Endothelial cell of umbilical vein (primary cell): ENCODE data around the gene DMRTB1. TPM values are rescaled to one million over a fixed set of nuclear protein-coding genes. Genes with fewer than 3 reads are reported as not detected.

Experiments
- BruUV-seq: library from RNA; stranded (reverse); fragments of 400-500 nt; replicated peaks from 2 replicates; lab custom pipeline; 2021; lab: Mats Ljungman, UMichigan
- CTCF ChIA-PET: fragments of 300-600, 350-600 bp; sonication (Branson Sonifier 250); formaldehyde crosslinking; loops from one replicate; lab custom pipeline; 2021; ENCODE audit warnings: antibody characterized with exemption, inconsistent platforms; lab: Charles Lee
- POLR2A ChIA-PET: fragments of 300-600, 350-600 bp; sonication (Branson Sonifier 250); formaldehyde crosslinking; loops from one replicate; lab custom pipeline; 2021; ENCODE audit warnings: antibody characterized with exemption, inconsistent platforms; lab: Charles Lee
- DNase-seq: peaks from one replicate; pipeline ENCODE4 v3.0.0-alpha.2; 2011; ENCODE audit warnings: low read depth, low spot score
- FAIRE-seq: peaks from 2 replicates; lab custom pipeline; 2011; peaks lifted over from hg19 to GRCh38; lab: Jason Lieb, UNC
- H2AFZ ChIP-seq: 2 replicates; pipeline ENCODE4 v1.6.0; 2012; ENCODE audit warnings: low read depth, low read length, control low read depth, inconsistent platforms
- H3K27ac ChIP-seq: 2 replicates; pipeline ENCODE4 v1.5.1; 2011; ENCODE audit warnings: low read depth, mild to moderate bottlenecking, control low read depth, low read length, moderate library complexity; ENCODE audit not compliant: insufficient read depth
- H3K27me3 ChIP-seq, 2 experiments: 2 replicates each; pipeline versions ENCODE4 v1.6.0 to v1.6.1; 2011; ENCODE audit warnings: low read length in 2 of 2, mixed read lengths in 1 of 2; ENCODE audit not compliant: control insufficient read depth in 2 of 2, insufficient read depth in 2 of 2
- H3K36me3 ChIP-seq, 2 experiments: 2 replicates in 1 of 2; 3 replicates in 1 of 2; pipeline ENCODE4 v1.5.1; 2011; ENCODE audit warnings: low read length in 2 of 2, mild to moderate bottlenecking in 1 of 2, moderate library complexity in 1 of 2; ENCODE audit not compliant: control insufficient read depth in 2 of 2, insufficient read depth in 2 of 2; ENCODE audit errors: extremely low read depth in 1 of 2
- H3K4me1 ChIP-seq: 3 replicates; pipeline ENCODE4 v1.5.1; 2011; ENCODE audit warnings: mild to moderate bottlenecking, low read length; ENCODE audit not compliant: control insufficient read depth, insufficient read depth; ENCODE audit errors: extremely low read depth
- H3K4me2 ChIP-seq: 2 replicates; pipeline ENCODE4 v1.6.1; 2011; ENCODE audit warnings: low read length, control low read depth, mixed read lengths; ENCODE audit not compliant: insufficient read depth
- H3K4me3 ChIP-seq, 3 experiments: fragments of 200-600 bp in 1 of 3; sonication (generic), shearing (Covaris generic) in 1 of 3; replicated peaks in 1 of 3; 2 replicates each; pipeline ENCODE4 v1.5.1; 2011 to 2016; ENCODE audit warnings: control low read depth in 3 of 3, low read length in 3 of 3, mild to moderate bottlenecking in 2 of 3, inconsistent platforms in 1 of 3, low read depth in 1 of 3, moderate library complexity in 1 of 3; ENCODE audit not compliant: insufficient read depth in 1 of 3
- H3K79me2 ChIP-seq: 2 replicates; pipeline ENCODE4 v1.6.0; 2012; ENCODE audit warnings: low read length, inconsistent platforms; ENCODE audit not compliant: control insufficient read depth, insufficient read depth
- H3K9ac ChIP-seq: replicated peaks from 2 replicates; pipeline ENCODE3; 2011; ENCODE audit warnings: low read length, control low read depth; ENCODE audit not compliant: insufficient read depth; ENCODE audit errors: extremely low read depth
- H3K9me1 ChIP-seq: replicated peaks from 3 replicates; pipeline ENCODE4 v1.6.0; 2011; ENCODE audit warnings: mild to moderate bottlenecking, low read length; ENCODE audit not compliant: control insufficient read depth, insufficient read depth; ENCODE audit errors: extremely low read depth
- H3K9me3 ChIP-seq: replicated peaks from 2 replicates; pipeline ENCODE4 v1.5.1; 2012; ENCODE audit warnings: low read length, inconsistent platforms; ENCODE audit not compliant: control insufficient read depth, insufficient read depth
- H4K20me1 ChIP-seq: replicated peaks from 2 replicates; pipeline ENCODE3; 2011; ENCODE audit warnings: mild to moderate bottlenecking, low read length; ENCODE audit not compliant: control insufficient read depth, insufficient read depth; ENCODE audit errors: extremely low read depth
- EZH2 ChIP-seq: IDR thresholded peaks from 2 replicates; pipeline ENCODE4 v1.6.1; 2012; ENCODE audit warnings: borderline replicate concordance, low read depth, mild to moderate bottlenecking, moderate library complexity, low read length, inconsistent platforms; ENCODE audit not compliant: severe bottlenecking
- FOS ChIP-seq: IDR thresholded peaks from 2 replicates; pipeline ENCODE4 v1.6.1; 2011; ENCODE audit warnings: mild to moderate bottlenecking, low read length, moderate library complexity, borderline replicate concordance; ENCODE audit not compliant: insufficient read depth
- GATA2 ChIP-seq: IDR thresholded peaks from 2 replicates; pipeline ENCODE4 v1.7.0; 2011; ENCODE audit warnings: low read depth, mild to moderate bottlenecking, moderate library complexity, mixed read lengths, low read length; ENCODE audit not compliant: insufficient read length, insufficient read depth
- JUN ChIP-seq: IDR thresholded peaks from 2 replicates; pipeline ENCODE4 v1.6.1; 2011; ENCODE audit warnings: borderline replicate concordance, low read depth; ENCODE audit not compliant: insufficient read length, insufficient read depth
- MAX ChIP-seq: IDR thresholded peaks from 2 replicates; pipeline ENCODE4 v1.6.1; 2011; ENCODE audit not compliant: insufficient read depth, insufficient read length
- MYC ChIP-seq: IDR thresholded peaks from one replicate; pipeline ENCODE4 v1.6.1; 2011; ENCODE audit warnings: mild to moderate bottlenecking, low read depth, low read length
- POLR2A ChIP-seq: IDR thresholded peaks from 2 replicates; pipeline ENCODE4 v1.6.1; 2012; ENCODE audit warnings: low read depth, mild to moderate bottlenecking, control low read depth, low read length
- POLR2AphosphoS5 ChIP-seq: IDR thresholded peaks from 2 replicates; pipeline ENCODE4 v1.6.1; 2012; ENCODE audit warnings: low read depth, mild to moderate bottlenecking, control low read depth, low read length, moderate library complexity; ENCODE audit not compliant: insufficient read depth
- dilution Hi-C: fragments of 300-500 bp; cut with MboI; formaldehyde crosslinking; loops from one replicate; pipeline ENCODE4 v1.15.0; 2019; ENCODE audit warnings: low sequenced_read_pairs; ENCODE audit not compliant: extremely low pct_ligation_motif_present
- intact Hi-C: fragments of 100-400 bp; cut with micrococcal nuclease; formaldehyde crosslinking; loops from one replicate; pipeline ENCODE4 v1.10.0; 2022
- polyA plus RNA-seq, 4 experiments: library from polyadenylated mRNA; depleted of rRNA in 3 of 4; stranded (reverse) in 3 of 4; unstranded in 1 of 4; fragments of >200 nt; gene quantifications; 2 replicates each; pipeline versions ENCODE4 v1.2.1 to v1.2.3, GENCODE V29; 2011 to 2012; ENCODE audit warnings: missing spikeins in 1 of 4
- total RNA-seq: library from RNA; stranded (reverse); gene quantifications from 2 replicates; pipeline ENCODE4 v1.2.3, GENCODE V29; 2021
- TF ChIP-seq, protein P1 (sequence below), 2 donors: IDR thresholded peaks; 1 replicate in 1 of 2; 2 replicates in 1 of 2; pipeline ENCODE4 v1.5.1; 2011; ENCODE audit warnings: low read length in 2 of 2, mild to moderate bottlenecking in 2 of 2, moderate library complexity in 2 of 2, control low read depth in 1 of 2, inconsistent platforms in 1 of 2, low read depth in 1 of 2; ENCODE audit not compliant: insufficient read depth in 1 of 2; ENCODE audit errors: extremely low read depth in 1 of 2

Gene DMRTB1
- total and polyA plus RNA-seq, 2 donors (not counting 3 experiments of a cell fraction or from before 2014, with no cell fraction given), result not detected

- POLR2A ChIA-PET, result no interaction called here
- H3K36me3 ChIP-seq, result no peaks in the 10 kb centered on the region
- H3K27ac ChIP-seq, result no peak overlapping the region
- no peak overlapping the region for H3K4me3 ChIP-seq
- no TSS peak for BruUV-seq
- H3K4me2 ChIP-seq, result no peak overlapping the region
- CTCF ChIA-PET, result no interaction called here
- peaks cover 0 to 4% of the 10 kb centered on the region in 2 experiments for H3K27me3 ChIP-seq
- no peaks in the 10 kb centered on the region for H3K4me1 ChIP-seq
- DNase-seq (no peak), FAIRE-seq (no peak)
- no peak overlapping the region for H3K9ac ChIP-seq
- H3K79me2 ChIP-seq, result no peaks in the 10 kb centered on the region
- no peaks in the 10 kb centered on the region for H3K9me1 ChIP-seq
- dilution Hi-C loops (no loop called here), intact Hi-C loops (no loop called here)
- H2AFZ ChIP-seq, result no peak overlapping the region
- TF ChIP-seq GATA2, result no peak
- no peak for TF ChIP-seq POLR2AphosphoS5
- TF ChIP-seq MAX, result no peak
- no peak for TF ChIP-seq EZH2
- TF ChIP-seq MYC, result no peak
- TF ChIP-seq, protein P1, sequence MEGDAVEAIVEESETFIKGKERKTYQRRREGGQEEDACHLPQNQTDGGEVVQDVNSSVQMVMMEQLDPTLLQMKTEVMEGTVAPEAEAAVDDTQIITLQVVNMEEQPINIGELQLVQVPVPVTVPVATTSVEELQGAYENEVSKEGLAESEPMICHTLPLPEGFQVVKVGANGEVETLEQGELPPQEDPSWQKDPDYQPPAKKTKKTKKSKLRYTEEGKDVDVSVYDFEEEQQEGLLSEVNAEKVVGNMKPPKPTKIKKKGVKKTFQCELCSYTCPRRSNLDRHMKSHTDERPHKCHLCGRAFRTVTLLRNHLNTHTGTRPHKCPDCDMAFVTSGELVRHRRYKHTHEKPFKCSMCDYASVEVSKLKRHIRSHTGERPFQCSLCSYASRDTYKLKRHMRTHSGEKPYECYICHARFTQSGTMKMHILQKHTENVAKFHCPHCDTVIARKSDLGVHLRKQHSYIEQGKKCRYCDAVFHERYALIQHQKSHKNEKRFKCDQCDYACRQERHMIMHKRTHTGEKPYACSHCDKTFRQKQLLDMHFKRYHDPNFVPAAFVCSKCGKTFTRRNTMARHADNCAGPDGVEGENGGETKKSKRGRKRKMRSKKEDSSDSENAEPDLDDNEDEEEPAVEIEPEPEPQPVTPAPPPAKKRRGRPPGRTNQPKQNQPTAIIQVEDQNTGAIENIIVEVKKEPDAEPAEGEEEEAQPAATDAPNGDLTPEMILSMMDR (IDR thresholded peaks at IDR 0.05; ENCODE audit: extremely low read depth in 1 of 2, insufficient read depth in 1 of 2, low read depth in 1 of 2, low read length in 2 of 2), result no peak
- no peak for TF ChIP-seq JUN
- TF ChIP-seq POLR2A, result no peak
- TF ChIP-seq FOS, result no peak
- no peaks in the 10 kb centered on the region for H3K9me3 ChIP-seq
- H4K20me1 ChIP-seq, result no peaks in the 10 kb centered on the region
Measured at GRCh38 chr1:53477651-53478501, 18.7 kb downstream of the DMRTB1 start.
